ENCODE measurements around the gene DMXL1. TPM values are rescaled to one million over a fixed set of nuclear protein-coding genes. Genes with fewer than 3 reads are reported as not detected.
"Not testable (repeated sequence)": the region's sequence is repeated elsewhere in the genome, so short reads cannot be mapped to it uniquely, and the experiment has no call there.

DMXL1 gene
- total RNA-seq, 4 donors from 2014 or later = 40.7 to 80.9 (median 46.6) TPM

GRCh38 chr5:119178435-119178834, 107.5 kb downstream of the DMXL1 start:
- ATAC-seq (ENCODE audit: low FRiP score) = no peak
- TF ChIP-seq, protein P1, sequence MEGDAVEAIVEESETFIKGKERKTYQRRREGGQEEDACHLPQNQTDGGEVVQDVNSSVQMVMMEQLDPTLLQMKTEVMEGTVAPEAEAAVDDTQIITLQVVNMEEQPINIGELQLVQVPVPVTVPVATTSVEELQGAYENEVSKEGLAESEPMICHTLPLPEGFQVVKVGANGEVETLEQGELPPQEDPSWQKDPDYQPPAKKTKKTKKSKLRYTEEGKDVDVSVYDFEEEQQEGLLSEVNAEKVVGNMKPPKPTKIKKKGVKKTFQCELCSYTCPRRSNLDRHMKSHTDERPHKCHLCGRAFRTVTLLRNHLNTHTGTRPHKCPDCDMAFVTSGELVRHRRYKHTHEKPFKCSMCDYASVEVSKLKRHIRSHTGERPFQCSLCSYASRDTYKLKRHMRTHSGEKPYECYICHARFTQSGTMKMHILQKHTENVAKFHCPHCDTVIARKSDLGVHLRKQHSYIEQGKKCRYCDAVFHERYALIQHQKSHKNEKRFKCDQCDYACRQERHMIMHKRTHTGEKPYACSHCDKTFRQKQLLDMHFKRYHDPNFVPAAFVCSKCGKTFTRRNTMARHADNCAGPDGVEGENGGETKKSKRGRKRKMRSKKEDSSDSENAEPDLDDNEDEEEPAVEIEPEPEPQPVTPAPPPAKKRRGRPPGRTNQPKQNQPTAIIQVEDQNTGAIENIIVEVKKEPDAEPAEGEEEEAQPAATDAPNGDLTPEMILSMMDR (IDR thresholded peaks at IDR 0.05) = no peak
- DNase-seq (ENCODE audit: low spot score) = no peak

DNA sequence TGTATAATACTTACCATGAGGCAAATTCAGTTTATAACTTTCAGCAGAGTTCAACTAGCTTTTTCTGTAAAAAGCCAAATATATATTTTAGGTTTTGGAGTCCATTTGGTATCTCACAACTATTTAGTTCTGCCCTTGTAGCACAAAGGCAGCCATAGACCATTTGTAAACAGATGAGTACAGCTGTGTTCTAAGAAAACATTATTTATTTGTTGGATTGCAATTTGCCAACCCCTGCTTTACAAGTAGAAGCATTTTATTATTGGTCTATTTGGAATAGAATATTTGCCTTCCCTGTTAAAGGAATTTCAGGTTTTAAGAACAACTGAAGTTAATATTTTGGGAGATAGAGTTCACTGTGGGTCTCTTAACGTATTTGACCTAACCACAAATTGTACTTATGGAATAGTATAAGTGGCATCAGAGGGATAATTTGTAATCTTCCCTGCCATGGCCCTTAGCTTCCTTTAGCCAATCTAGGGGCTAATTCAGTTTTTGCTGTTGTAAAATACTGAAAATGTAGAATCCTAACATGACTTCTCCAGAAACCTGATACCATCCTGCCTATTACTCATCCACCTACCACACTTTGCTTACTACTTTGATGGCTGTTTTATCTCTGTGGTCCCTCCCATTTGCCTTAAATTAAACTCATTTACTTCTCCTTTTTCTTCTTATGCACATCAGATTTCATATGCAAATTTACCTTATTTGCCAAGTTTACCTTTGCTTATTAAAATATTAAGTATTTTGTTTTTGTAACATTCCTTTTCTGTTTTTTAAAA, 109.2 kb downstream of the DMXL1 start:
- TF ChIP-seq, protein P1 (IDR thresholded peaks at IDR 0.05) = no peak
- DNase-seq (ENCODE audit: low spot score) = no peak
- no peak for ATAC-seq (ENCODE audit: low FRiP score)

- not testable (repeated sequence) for DNase-seq (ENCODE audit: low spot score); ATAC-seq (ENCODE audit: low FRiP score)
Observed at GRCh38 chr5:119185512-119185911, 114.6 kb downstream of the DMXL1 start.

DNA sequence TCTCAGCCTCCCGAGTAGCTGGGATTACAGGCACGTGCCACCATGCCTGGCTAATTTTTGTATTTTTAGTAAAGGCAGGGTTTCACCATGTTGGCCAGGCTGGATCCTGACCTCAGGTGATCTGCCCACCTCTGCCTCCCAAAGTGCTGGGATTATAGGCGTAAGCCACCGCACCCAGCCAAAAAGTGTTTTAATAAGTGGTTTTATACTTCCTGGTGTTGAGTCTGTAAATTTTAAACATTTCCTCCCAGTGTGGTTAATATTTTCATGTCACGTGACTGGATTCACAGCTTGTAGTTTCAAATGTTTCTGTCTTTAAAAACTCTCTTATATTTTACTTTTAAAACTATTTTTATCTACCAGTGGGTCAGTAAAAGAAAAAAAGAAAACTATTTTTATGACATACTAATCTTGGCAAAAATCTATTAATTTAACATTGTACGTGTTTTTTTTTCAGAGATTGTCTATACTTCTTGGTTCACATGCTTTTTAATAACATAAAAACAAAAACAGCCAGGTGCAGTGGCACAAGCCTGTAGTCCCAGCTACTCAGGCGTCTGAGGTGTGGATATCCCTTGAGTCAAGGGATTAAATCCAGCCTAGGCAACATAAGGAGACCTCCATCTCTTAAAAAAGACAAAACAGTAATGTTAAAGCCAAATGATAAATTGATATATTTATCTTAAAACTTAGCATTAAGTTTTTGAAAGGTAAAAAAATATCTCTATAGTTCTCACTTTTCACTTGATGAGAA, 117.1 kb downstream of the DMXL1 start:
- TF ChIP-seq, protein P1 (IDR thresholded peaks at IDR 0.05) = no peak
- no peak for ATAC-seq (ENCODE audit: low FRiP score)
- no peak for DNase-seq (ENCODE audit: low spot score)

GRCh38 chr5:119190470-119191095, 119.7 kb downstream of the DMXL1 start:
- TF ChIP-seq, protein P1 (IDR thresholded peaks at IDR 0.05) = no peak
- DNase-seq (ENCODE audit: low spot score) = no peak
- no peak for ATAC-seq (ENCODE audit: low FRiP score)

GRCh38 chr5:119191944-119192343, 121.1 kb downstream of the DMXL1 start:
- TF ChIP-seq, protein P1 (IDR thresholded peaks at IDR 0.05) = no peak
- ATAC-seq (ENCODE audit: low FRiP score) (no peak), DNase-seq (ENCODE audit: low spot score) (no peak)

DNA sequence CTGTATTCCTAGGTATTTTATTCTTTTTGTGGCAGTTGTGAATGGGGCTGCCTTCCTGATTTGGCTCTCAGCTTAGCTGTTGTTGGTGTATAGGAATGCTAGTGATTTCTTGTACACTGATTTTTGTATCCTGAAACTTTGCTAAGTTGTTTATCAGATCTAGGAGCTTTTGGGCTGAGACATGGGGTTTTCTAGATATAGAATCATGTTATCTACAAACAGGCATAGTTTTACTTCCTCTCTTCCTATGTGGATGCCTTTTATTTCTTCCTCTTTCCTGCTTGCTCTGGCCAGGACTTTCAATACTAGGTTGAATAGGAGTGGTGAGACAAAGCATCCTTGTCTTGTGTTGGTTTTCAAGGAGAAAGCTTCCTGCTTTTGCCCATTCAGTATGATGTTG, 129.9 kb downstream of the DMXL1 start:
- no peak for ATAC-seq (ENCODE audit: low FRiP score)
- TF ChIP-seq, protein P1 (IDR thresholded peaks at IDR 0.05) = no peak
- no peak for DNase-seq (ENCODE audit: low spot score)
